HG03159 (cell line): ENCODE measurements around the gene ZNF763.
"Not testable (repeated sequence)": the region's sequence is repeated elsewhere in the genome, so short reads cannot be mapped to it uniquely, and the experiment has no call there.

ENCODE experiments used
- ATAC-seq: cut with Tn5 transposase; IDR thresholded peaks from one replicate; pipeline ENCODE4 v1.9.1; 2021; ENCODE audit warnings: mild to moderate bottlenecking, moderate library complexity; ENCODE audit not compliant: unreplicated experiment

Gene ZNF763

GRCh38 chr19:11964858-11965645, at the start of gene ZNF763:
Gene ZNF763, plus strand, starts transcription at chr19:11965040. Its CDS starts 169 bp downstream, at chr19:11965209.
- peak; percentile 86 for ATAC-seq

GRCh38 chr19:11921852-11922495, 42.9 kb upstream of the ZNF763 start:
- no peak for ATAC-seq

GRCh38 chr19:11924886-11925650, 39.8 kb upstream of the ZNF763 start, which contains the start of gene ZNF700:
Gene ZNF700, plus strand, starts transcription at chr19:11925107. Its CDS starts 104 bp downstream, at chr19:11925211.
- peak; percentile 83 for ATAC-seq

GRCh38 chr19:11925651-11926187, 39.1 kb upstream of the ZNF763 start:
- ATAC-seq: not testable (repeated sequence)

GRCh38 chr19:11927227-11927626, 37.6 kb upstream of the ZNF763 start:
- ATAC-seq: no peak

GRCh38 chr19:11931051-11931450, 33.8 kb upstream of the ZNF763 start:
- no peak for ATAC-seq

GRCh38 chr19:11931513-11931912, 33.3 kb upstream of the ZNF763 start:
- no peak for ATAC-seq

- not testable (repeated sequence) for ATAC-seq
Observed at GRCh38 chr19:11935829-11936228, 29.0 kb upstream of the ZNF763 start.

GRCh38 chr19:11938383-11938782, 26.5 kb upstream of the ZNF763 start:
- not testable (repeated sequence) for ATAC-seq

GRCh38 chr19:11941361-11941887, 23.4 kb upstream of the ZNF763 start:
- ATAC-seq: not testable (repeated sequence)

- no peak for ATAC-seq
Observed at GRCh38 chr19:11942008-11942842, 22.6 kb upstream of the ZNF763 start.

GRCh38 chr19:11942843-11943108, 22.1 kb upstream of the ZNF763 start:
- no peak for ATAC-seq

- ATAC-seq: no peak
Observed at GRCh38 chr19:11944656-11945055, 20.2 kb upstream of the ZNF763 start.

- no peak for ATAC-seq
Observed at GRCh38 chr19:11948646-11949045, 16.2 kb upstream of the ZNF763 start.

- ATAC-seq: no peak
Observed at GRCh38 chr19:11949201-11949600, 15.6 kb upstream of the ZNF763 start.

- ATAC-seq: not testable (repeated sequence)
Observed at GRCh38 chr19:11949614-11950080, 15.2 kb upstream of the ZNF763 start.

GRCh38 chr19:11950312-11950711, 14.5 kb upstream of the ZNF763 start:
- ATAC-seq: no peak

GRCh38 chr19:11963566-11964355, 1.1 kb upstream of the ZNF763 start:
- no peak for ATAC-seq

GRCh38 chr19:11964496-11964857, 363 bp upstream of the ZNF763 start:
- ATAC-seq: no peak
